ENCODE data around the gene EIF4E2. TPM values are rescaled to one million over a fixed set of nuclear protein-coding genes. Genes with fewer than 3 reads are reported as not detected.

EIF4E2 gene
- polyA plus RNA-seq, 1 experiment: 40.5 TPM

DNA sequence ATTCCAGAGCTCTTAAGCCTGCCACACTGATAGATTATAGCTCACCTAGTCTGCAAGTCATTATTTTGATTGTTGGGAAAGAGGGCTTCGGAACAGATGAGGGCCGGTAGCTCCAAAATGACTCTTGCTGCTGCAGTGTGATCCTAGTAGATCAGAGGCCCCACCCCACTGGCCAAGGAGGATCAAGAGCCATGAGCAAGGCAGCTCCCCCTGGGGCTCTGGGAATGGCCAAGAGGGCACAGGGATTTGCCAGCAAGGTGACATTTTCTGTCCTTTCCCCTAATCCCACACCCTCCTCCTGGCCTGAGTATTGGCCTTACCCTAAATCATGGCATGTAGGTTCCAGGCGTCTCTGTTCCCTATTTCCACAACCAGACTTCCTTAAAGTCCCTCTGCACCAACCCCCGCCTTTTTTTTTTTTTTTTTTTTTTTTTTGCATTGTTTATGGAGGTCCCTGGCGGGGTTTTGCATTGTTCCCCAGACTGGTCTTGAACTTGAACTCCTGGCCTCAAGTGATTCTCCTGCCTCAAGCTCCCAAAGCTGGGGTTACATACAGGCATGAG is 36.5 kb downstream of the EIF4E2 start:
- Histone ChIP-seq H3K4me3 (ENCODE audit: low read depth, low read length) (no peak overlapping the region), H3K9me3 (ENCODE audit: control insufficient read depth, insufficient read depth, low read length) (no peaks in the 10 kb centered on the region), H3K27ac (ENCODE audit: low read depth, low read length) (no peak overlapping the region), H3K27me3 (ENCODE audit: control insufficient read depth, insufficient read depth, low read length) (no peaks in the 10 kb centered on the region)
- POLR2A ChIA-PET: no interaction called here
- no peak for DNase-seq (ENCODE audit: low read depth, low spot score)
- TF ChIP-seq, protein P1, sequence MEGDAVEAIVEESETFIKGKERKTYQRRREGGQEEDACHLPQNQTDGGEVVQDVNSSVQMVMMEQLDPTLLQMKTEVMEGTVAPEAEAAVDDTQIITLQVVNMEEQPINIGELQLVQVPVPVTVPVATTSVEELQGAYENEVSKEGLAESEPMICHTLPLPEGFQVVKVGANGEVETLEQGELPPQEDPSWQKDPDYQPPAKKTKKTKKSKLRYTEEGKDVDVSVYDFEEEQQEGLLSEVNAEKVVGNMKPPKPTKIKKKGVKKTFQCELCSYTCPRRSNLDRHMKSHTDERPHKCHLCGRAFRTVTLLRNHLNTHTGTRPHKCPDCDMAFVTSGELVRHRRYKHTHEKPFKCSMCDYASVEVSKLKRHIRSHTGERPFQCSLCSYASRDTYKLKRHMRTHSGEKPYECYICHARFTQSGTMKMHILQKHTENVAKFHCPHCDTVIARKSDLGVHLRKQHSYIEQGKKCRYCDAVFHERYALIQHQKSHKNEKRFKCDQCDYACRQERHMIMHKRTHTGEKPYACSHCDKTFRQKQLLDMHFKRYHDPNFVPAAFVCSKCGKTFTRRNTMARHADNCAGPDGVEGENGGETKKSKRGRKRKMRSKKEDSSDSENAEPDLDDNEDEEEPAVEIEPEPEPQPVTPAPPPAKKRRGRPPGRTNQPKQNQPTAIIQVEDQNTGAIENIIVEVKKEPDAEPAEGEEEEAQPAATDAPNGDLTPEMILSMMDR (IDR thresholded peaks at IDR 0.05; ENCODE audit: low read depth, low read length): no peak
- CTCF ChIA-PET: no interaction called here

DNA sequence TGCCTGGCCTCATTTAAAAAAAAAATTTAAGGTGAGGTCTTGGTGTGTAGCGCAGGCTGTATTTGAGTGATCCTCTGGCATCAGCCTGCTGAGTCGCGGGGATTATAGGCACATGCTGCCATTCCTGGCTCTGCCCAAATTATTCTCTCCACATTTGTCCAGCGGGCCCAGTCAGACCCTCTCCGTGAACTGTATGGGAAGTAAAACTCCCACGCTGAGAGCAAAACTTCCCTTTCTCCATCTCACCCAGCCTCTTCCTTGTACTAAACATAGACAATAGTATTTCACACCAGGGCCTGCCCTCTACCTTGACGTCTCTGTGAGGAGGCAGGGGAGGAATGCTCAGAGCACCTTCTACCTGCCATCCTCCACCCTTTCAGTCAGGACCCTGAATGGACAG is 37.0 kb downstream of the EIF4E2 start:
- ChIA-PET POLR2A (no interaction called here), CTCF (no interaction called here)
- H3K27me3 ChIP-seq (ENCODE audit: control insufficient read depth, insufficient read depth, low read length): no peaks in the 10 kb centered on the region
- H3K9me3 ChIP-seq (ENCODE audit: control insufficient read depth, insufficient read depth, low read length): no peaks in the 10 kb centered on the region
- TF ChIP-seq, protein P1 (IDR thresholded peaks at IDR 0.05; ENCODE audit: low read depth, low read length): no peak
- no peak overlapping the region for H3K4me3 ChIP-seq (ENCODE audit: low read depth, low read length)
- no peak for DNase-seq (ENCODE audit: low read depth, low spot score)
- no peak overlapping the region for H3K27ac ChIP-seq (ENCODE audit: low read depth, low read length)

DNA sequence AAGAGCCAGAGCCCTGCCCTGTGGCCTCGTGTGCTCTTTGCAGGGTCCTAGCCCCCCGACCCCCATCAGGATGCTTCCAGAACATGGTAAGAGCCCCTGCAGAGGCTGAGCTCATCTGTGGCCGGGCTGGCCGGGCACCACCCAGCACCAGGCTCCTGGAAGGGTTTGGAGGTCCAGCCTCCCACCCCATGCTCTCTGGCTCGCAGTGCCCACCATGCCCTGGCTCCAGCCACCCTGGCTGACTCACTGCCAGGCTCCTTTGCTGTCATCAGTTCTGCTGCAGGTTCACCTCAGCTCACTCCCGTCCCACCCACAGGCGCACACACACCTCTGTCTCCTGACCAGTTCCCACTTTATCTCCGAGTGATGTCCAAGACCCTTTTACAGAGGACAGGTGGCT is 37.5 kb downstream of the EIF4E2 start:
- no peak for DNase-seq (ENCODE audit: low read depth, low spot score)
- no peaks in the 10 kb centered on the region for H3K27me3 ChIP-seq (ENCODE audit: control insufficient read depth, insufficient read depth, low read length)
- TF ChIP-seq, protein P1 (IDR thresholded peaks at IDR 0.05; ENCODE audit: low read depth, low read length): no peak
- H3K4me3 ChIP-seq (ENCODE audit: low read depth, low read length): no peak overlapping the region
- ChIA-PET POLR2A (no interaction called here), CTCF (no interaction called here)
- no peak overlapping the region for H3K27ac ChIP-seq (ENCODE audit: low read depth, low read length)
- no peaks in the 10 kb centered on the region for H3K9me3 ChIP-seq (ENCODE audit: control insufficient read depth, insufficient read depth, low read length)

DNA sequence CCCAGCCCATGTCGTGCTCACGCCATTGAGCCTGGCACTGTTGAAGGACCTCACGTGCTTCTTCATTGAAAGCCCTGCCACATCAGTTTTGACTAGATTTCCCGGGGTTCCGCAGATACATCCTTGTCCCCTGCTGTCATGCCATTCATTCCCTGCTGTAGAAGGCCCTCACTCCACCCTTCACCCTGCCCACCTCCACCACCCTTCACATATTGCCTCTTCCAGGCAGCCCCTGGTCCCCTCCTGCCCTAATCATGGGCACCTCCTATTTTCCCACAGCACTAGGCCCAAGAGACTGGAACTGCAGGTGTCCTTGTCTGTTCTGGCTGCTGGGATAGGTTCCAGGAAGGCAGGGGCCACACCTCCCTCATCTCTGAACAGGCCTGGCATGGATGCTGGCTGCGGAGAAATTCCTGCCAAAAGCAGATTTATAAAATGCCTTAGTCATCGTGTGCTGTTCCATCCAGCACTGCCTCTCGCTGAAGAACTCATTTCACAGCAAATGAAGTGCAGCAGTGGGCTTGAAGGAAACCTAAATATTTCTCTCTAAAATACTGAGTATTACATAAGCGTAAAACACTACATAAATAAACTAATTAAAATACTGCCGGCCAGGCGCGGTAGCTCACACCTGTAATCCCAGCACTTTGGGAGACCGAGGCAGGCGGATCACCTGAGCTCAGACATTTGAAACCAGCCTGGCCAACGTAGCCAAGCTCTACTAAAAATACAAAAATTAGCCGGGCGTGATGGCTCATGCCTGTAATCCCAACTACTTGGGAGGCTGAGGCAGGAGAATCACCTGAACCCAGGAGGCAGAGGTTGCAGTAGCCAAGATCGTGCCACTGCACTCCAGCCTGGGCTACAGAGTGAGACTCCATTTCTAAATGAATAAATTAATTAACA is 38.4 kb downstream of the EIF4E2 start:
- H3K27ac ChIP-seq (ENCODE audit: low read depth, low read length): peak overlapping the region; percentile 80
- POLR2A ChIA-PET: no interaction called here

More for the DNA sequence above, 38.4 kb downstream of the EIF4E2 start:
- Histone ChIP-seq H3K4me3 (ENCODE audit: low read depth, low read length) (no peak overlapping the region), H3K27me3 (ENCODE audit: control insufficient read depth, insufficient read depth, low read length) (no peaks in the 10 kb centered on the region), H3K9me3 (ENCODE audit: control insufficient read depth, insufficient read depth, low read length) (no peaks in the 10 kb centered on the region)
- CTCF ChIA-PET: interaction anchor here (1.6 kb wide), 1 partner anchor 16 kb away, joined by 5 read pairs; no protein-coding TSS in a partner anchor
- peak; percentile 60 for DNase-seq (ENCODE audit: low read depth, low spot score)
- TF ChIP-seq, protein P1 (IDR thresholded peaks at IDR 0.05; ENCODE audit: low read depth, low read length): no peak
